ENCODE data around the gene CNBD2. TPM values are rescaled to one million over a fixed set of nuclear protein-coding genes. Genes with fewer than 3 reads are reported as not detected.
"Not testable (repeated sequence)": the region's sequence is repeated elsewhere in the genome, so short reads cannot be mapped to it uniquely, and the experiment has no call there.

CNBD2 gene
- total and polyA plus RNA-seq, 2 donors from 2014 or later = 7.4 to 11.4 TPM

- DNase-seq (peak in 1 of 5 donors; percentile 14), FAIRE-seq (no peak)
- TF ChIP-seq CTCF (IDR thresholded peaks at IDR 0.05; ENCODE audit: borderline replicate concordance, extremely low read depth, insufficient read depth) = no peak
- H3K9ac ChIP-seq (ENCODE audit: low read length in 3 of 3) = no peak overlapping the region
- peaks cover 0 to 18% (median 9%) of the 10 kb centered on the region in 3 donors for H3K36me3 ChIP-seq (ENCODE audit: control insufficient read depth in 2 of 3, insufficient read depth in 3 of 3, low read length in 3 of 3)
- intact Hi-C loops (cut with DNase I) = no loop called here
- H3K27ac ChIP-seq (ENCODE audit: low read depth in 2 of 2, low read length in 2 of 2) = no peak overlapping the region
- no peaks in the 10 kb centered on the region for H3K9me3 ChIP-seq (ENCODE audit: control insufficient read depth in 2 of 3, insufficient read depth in 1 of 3, low read length in 3 of 3)
- H3K4me3 ChIP-seq (ENCODE audit: low read length in 3 of 3) = no peak overlapping the region
- H3K4me1 ChIP-seq (ENCODE audit: control insufficient read depth in 2 of 3, insufficient read depth in 2 of 3, low read depth in 1 of 3, low read length in 3 of 3) = no peaks in the 10 kb centered on the region
- H3K27me3 ChIP-seq (ENCODE audit: control insufficient read depth, insufficient read depth, low read length) = no peaks in the 10 kb centered on the region
Observed at GRCh38 chr20:35947489-35947888, 20.9 kb upstream of the CNBD2 start.

GRCh38 chr20:35947907-35948306, 20.5 kb upstream of the CNBD2 start:
- intact Hi-C loops (cut with DNase I) = no loop called here
- Histone ChIP-seq H3K9me3 (ENCODE audit: control insufficient read depth in 2 of 3, insufficient read depth in 1 of 3, low read length in 3 of 3) (no peaks in the 10 kb centered on the region), H3K4me3 (ENCODE audit: low read length in 3 of 3) (no peak overlapping the region), H3K27ac (ENCODE audit: low read depth in 2 of 2, low read length in 2 of 2) (no peak overlapping the region), H3K36me3 (ENCODE audit: control insufficient read depth in 2 of 3, insufficient read depth in 3 of 3, low read length in 3 of 3) (peaks cover 0 to 18% (median 9%) of the 10 kb centered on the region in 3 donors), H3K9ac (ENCODE audit: low read length in 3 of 3) (no peak overlapping the region), H3K27me3 (ENCODE audit: control insufficient read depth, insufficient read depth, low read length) (no peaks in the 10 kb centered on the region), H3K4me1 (ENCODE audit: control insufficient read depth in 2 of 3, insufficient read depth in 2 of 3, low read depth in 1 of 3, low read length in 3 of 3) (peaks cover 0 to 3% (median 3%) of the 10 kb centered on the region in 3 donors)
- DNase-seq (no peak), FAIRE-seq (no peak)
- TF ChIP-seq CTCF (IDR thresholded peaks at IDR 0.05; ENCODE audit: borderline replicate concordance, extremely low read depth, insufficient read depth) = no peak

GRCh38 chr20:35950093-35950492, 18.3 kb upstream of the CNBD2 start:
- H3K36me3 ChIP-seq (ENCODE audit: control insufficient read depth in 2 of 3, insufficient read depth in 3 of 3, low read length in 3 of 3) = peaks cover 0 to 14% (median 9%) of the 10 kb centered on the region in 3 donors
- H3K27ac ChIP-seq (ENCODE audit: low read depth in 2 of 2, low read length in 2 of 2) = no peak overlapping the region
- FAIRE-seq (no peak), DNase-seq (no peak)
- peaks cover 0 to 8% (median 3%) of the 10 kb centered on the region in 3 donors for H3K4me1 ChIP-seq (ENCODE audit: control insufficient read depth in 2 of 3, insufficient read depth in 2 of 3, low read depth in 1 of 3, low read length in 3 of 3)
- TF ChIP-seq CTCF (IDR thresholded peaks at IDR 0.05; ENCODE audit: borderline replicate concordance, extremely low read depth, insufficient read depth) = no peak
- no peak overlapping the region for H3K4me3 ChIP-seq (ENCODE audit: low read length in 3 of 3)
- intact Hi-C loops (cut with DNase I) = no loop called here
- H3K27me3 ChIP-seq (ENCODE audit: control insufficient read depth, insufficient read depth, low read length) = no peaks in the 10 kb centered on the region
- no peaks in the 10 kb centered on the region for H3K9me3 ChIP-seq (ENCODE audit: control insufficient read depth in 2 of 3, insufficient read depth in 1 of 3, low read length in 3 of 3)
- H3K9ac ChIP-seq (ENCODE audit: low read length in 3 of 3) = no peak overlapping the region

- intact Hi-C loops (cut with DNase I); H3K9me3 ChIP-seq (ENCODE audit: control insufficient read depth in 2 of 3, insufficient read depth in 1 of 3, low read length in 3 of 3); H3K27ac ChIP-seq (ENCODE audit: low read depth in 2 of 2, low read length in 2 of 2); FAIRE-seq; H3K36me3 ChIP-seq (ENCODE audit: control insufficient read depth in 2 of 3, insufficient read depth in 3 of 3, low read length in 3 of 3); H3K27me3 ChIP-seq (ENCODE audit: control insufficient read depth, insufficient read depth, low read length); DNase-seq: not testable (repeated sequence)
- Histone ChIP-seq H3K4me3 (ENCODE audit: low read length in 3 of 3) (peak overlapping the region in 1 of 3 donors; percentile 95), H3K4me1 (ENCODE audit: control insufficient read depth in 2 of 3, insufficient read depth in 2 of 3, low read depth in 1 of 3, low read length in 3 of 3) (peaks cover 0 to 12% (median 3%) of the 10 kb centered on the region in 3 donors), H3K9ac (ENCODE audit: low read length in 3 of 3) (peak overlapping the region in 1 of 3 donors; percentile 97)
Observed at GRCh38 chr20:35952080-35952479, 16.3 kb upstream of the CNBD2 start.
